NCI-H2029 treated with DMSO at 0.1 percent for 48 hours (cell line): ENCODE data around the gene TFCP2L1.

Experiments
- DNase-seq: peaks from one replicate; lab custom pipeline; 2025; lab: John Stamatoyannopoulos, UW

The TFCP2L1 gene

DNA sequence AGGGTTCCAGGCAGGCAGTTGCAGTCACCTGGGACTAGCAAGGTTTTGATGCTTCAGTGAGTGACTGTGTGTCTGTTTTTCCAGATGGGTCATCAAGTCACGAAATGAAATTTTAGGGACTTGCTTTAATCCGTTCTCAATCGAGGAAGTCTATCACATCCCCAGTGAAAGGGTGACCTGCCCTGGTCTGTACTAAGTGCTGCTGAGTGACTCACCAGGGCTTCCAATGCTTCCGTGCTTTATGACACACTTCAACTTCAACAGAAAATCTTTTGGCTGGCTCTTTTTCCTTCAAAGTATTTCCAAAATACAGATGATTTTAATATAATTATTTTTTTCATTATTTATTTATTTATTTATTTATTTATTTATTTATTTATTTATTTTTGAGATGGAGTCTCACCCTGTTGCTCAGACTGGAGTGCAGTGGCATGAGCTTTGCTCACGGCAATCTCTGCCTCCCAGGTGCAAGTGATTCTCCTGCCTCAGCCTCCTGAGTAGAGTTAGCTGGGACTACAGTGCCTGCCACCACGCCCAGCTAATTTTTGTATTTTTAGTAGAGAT lies 18.4 kb downstream of the TFCP2L1 start:
- no peak for DNase-seq

DNA sequence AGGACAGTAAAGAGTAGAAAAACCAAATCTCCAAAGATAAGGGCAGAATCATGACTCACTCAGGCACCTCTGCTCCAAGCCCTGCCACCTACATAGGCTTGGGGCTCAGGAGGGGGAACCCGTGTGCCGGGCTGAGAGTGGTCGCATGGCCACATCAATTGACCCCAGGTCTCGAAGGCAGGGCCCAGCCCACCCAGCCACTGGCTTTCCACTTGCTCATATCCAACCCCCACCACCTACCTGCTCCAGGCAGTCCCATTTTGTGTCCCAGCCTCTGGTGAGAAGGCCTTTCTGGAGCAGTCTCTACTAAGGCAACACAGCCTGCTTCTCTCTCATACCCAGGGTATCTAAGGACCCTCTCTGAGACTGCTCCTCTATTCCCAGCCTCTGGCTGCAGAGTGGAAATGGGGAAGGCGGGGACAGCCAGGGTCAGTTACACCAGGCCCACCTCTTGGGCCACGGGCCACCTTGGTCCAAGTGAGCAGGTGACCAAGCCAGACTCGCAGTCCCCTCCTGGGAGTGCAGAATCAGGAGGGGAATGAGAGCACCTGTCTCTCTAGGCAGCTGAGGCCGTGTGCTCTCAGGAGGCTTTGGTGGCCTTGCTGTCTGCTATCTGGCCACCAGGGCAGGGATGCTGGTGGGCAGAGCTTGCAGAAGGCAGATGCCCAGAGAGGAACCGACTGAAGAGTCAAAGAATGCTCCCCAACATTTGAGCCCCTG lies 20.8 kb downstream of the TFCP2L1 start:
- DNase-seq = no peak

DNA sequence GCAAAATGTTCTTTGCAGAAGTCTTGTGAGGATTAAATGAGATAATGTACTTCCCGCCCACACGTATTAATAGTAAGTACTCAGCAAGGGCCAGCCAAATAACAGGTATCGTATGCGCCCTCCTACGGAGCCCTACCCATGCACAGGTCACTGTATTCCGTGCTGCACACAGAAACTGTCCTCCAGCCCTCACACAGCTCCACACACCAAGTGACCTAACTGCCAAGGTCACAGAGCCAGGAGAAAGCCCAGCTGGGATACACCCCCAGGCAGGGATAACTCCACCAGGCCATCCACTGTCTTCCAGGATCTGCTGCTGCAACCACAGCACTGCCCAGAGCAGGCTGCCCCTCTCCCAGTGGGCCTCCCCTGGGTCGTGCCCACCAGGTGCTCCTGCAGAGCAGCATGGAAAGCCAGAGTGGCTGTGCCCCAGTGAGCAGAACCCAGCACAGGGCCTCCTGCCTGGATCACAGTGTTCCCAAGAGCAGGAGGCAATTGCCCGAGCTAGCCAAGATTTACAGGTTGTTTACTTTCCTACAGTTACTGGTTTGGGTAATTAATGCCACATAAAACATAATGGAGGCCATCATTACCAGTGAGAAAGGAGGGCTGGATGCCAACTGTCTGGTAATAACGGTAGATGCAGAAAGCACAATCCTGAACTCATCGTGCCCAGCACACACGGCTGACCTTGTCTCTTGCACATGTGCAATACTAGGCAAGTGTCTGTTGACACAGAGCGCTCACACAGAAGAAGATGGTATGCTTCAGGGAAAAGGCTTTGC lies 24.4 kb downstream of the TFCP2L1 start:
- peak; percentile 95 for DNase-seq

DNA sequence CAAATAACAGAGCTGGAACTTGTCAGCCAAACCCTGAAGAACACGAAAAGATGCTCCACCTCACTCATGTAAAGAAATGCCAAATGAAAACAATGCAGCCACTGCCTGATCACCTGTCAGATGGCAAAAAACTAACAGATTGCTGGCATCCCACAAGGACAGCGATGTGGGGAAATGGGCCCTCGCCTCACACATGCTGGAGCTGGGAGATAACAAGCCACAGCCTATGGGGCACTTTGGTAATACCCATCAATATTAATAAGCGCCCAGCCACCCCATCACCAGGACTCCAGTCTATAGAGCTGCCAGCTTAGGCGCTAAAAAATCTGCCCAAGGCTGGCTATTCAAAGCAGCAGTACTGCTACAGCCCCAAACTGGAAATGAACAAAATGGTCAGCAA lies 27.0 kb downstream of the TFCP2L1 start:
- DNase-seq = no peak

DNA sequence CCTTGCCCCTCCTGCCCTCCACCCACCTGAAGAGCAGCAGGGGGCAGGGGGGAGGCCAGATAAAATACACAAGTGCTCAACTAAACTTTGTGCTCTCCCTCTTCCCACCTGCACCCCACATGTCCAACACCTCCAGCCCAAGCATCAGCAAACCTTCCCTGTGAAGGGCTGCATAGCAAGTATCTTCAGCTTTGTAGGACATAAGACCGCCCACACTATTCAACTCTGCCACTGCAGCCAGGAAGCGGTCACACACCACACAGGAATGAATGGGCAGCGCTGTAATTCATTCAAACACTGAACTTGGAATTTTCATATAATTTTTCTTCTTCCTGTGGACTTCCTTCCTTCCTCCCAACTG lies 27.5 kb downstream of the TFCP2L1 start:
- DNase-seq = no peak

DNA sequence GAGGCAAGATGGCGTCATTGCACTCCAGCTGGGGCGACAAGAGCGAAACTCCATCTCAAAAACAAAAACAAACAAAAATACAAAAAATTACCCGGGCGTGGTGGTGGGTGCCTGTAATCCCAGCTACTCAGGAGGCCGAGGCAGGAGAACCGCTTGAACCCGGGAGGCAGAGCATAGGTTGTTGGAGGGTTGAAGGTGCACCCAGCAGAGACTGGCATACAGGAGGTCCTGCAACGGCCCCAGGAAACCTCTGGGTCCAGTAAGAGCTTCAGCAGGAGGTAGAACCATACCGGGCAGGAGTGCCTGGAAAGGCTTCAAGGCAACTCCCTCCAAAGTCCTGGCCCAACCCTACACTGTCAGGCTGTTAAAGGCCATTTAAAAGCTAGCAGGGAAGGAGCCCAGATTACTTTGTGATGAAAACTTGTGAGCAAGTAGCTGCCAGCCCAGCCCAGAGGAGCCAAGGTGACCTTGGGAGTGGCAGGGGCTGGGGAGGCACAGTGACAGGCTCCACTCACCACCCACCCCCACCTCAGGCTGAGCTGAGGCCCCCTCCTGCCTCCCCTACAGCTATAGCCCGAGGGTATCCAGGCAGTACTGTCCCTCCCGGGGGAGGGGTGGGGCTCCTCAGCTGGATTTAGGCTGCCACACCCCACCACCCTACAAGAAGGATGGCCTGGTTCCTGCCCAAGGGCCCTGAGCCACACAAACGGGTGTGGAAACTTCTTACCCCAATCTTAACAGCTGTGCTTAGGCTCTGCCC lies 28.1 kb downstream of the TFCP2L1 start:
- DNase-seq = no peak

DNA sequence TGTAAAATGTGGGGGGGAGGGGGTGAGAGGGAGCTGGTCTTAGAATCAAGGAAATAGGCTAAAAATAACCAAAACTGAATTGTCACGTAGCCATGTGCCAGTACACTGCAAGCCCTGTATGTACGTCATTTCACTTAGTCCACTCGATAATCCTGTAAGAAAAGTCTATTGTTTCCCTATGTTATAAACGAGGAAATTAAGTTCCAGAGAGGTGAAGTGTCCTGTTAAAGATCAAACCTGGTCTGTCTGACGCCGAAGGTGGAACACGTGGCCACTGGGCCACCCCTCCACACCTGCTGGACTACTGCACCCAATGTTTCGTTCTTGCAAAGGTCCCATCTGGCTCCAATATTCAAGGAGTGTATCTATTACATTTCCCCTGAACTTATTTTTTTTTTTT lies 29.6 kb downstream of the TFCP2L1 start:
- peak; percentile 93 for DNase-seq

DNA sequence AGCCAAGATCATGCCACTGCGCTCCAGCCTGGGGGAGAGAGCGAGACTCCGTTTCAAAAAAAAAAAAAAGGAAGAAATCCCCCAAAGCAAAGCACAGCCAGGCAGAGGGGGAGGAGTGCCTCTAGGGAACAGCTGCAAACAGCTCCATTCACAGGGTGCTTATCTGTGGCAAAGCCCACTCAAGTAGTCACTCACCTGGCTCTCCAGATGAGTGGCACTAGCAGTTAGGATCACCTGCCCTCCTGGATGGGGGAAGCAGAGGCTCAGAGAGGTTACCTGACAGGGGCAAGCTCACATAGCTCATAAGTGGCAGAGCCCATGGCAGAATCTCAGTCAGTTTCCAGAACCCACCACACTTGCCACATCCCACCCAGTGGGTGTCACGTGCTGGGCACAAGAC lies 30.3 kb downstream of the TFCP2L1 start:
- DNase-seq = peak; percentile 95

DNA sequence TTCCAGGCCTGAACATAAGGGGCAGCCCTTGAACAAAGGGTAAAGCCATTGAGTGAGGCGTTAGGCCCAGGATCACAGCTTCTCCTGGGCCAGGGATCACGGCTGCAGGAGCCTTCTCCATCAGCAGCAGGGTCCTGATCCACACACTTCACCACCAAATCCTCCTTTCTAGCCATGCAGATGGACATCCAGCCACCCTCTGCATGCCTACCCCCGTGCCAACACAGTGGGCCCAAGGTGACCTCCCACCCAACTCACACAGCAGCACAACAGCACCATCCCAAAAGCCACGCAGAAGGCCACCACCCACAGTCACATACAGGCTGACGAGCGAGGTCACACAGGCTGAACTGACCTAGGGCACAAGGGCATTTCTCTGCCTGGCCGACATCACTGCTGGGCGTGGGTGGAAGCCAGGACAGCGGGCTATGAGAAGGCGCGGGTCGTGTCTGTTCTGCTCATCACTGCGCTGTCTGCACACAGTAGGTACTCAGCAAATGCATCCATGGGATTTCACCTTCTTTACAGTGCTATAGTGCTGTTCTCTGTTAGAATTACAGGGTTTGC lies 31.2 kb downstream of the TFCP2L1 start:
- DNase-seq = no peak

DNA sequence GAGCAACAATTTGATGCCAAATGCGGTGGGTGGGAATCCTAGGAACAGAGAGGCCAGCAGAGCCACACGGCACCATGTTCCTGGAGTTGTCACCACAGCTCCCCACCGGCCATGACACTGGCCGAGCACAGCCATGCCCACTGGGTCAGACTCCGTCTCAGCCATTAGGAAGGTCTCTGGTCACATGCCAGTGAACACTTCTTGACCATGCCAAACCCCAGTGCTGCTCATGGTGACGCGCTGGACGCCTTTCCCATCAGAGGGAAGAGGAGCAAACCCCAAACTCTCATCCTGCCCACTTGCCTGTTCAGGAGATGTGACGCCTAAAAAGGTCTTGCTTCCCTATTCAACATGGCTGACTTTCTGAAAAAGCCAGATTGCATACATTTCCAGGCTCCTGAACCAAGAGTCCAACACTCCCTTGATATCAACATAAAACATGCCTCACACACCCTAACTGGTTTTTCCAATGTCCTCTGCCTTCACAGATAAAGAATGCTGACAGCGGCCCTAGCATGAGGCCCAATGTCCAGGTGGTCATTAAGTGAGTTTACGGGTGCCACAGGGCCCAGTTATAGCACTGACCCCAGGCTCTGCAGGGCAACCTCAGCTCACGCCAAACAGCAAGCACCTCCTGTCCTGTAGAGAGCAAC lies 31.9 kb downstream of the TFCP2L1 start:
- no peak for DNase-seq

DNA sequence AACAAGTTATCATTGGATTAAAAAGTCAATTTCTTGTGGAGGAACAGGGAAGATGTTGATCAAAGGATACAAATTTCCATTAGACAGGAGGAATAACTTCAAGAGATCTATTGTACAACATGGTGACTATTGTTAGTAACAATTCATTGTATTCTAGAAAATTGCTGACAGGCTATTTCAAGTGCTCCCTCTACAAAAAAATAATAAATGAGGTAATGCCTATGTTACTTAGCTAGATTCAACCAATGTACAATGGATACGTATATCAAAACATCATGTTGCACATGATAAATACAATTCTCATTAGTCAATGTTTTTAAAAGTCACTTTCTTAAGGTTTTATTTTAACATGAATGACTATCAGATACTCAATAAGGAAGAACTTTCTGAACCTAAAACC lies 33.5 kb downstream of the TFCP2L1 start:
- DNase-seq = no peak

DNA sequence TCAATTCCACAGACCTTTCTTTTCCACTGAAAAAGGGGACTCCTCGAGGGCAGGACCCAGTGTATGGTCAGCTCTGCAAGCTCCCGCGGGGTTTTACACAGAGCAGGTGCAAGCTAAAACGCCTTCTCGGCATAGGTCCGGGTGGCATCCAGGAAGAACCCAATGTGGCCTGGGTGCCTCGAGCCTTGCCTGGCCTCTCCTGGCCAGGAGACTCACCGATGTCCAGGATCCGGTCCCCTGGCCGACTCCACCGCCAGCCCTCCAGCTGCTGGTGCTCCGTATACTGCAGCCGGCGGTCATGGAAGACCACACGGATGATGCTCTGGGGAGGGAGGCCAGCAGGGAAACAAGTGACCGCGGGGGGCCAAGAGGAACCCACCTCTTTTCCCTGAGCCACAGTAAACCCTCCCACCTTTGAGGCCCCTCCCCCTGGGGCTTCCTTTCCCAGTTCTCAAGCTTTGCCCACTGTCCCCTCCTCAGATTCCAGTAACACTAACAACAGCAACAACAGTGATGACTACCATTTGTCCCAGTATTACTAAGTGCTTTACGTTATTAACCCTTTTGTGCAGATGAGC lies 36.1 kb downstream of the TFCP2L1 start:
- DNase-seq = no peak

DNA sequence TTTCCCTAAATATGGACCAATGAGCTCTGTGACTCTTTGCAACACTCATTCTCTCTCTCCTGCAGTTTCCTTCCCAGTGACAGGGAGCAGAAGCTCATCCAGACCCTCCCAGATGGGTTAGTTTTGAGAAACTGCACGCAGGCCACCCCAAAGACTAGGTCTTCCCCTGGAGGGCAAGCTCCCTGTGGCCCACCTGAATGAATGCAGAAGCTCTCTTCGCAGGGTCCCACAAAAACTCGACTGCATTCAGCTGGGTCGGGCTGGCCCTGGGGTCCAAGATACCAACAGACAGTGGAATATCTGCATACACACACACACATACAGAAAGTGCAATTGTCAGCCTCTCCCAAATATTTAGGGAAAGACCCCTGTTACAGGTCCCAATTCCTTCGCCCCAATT lies 37.0 kb downstream of the TFCP2L1 start:
- DNase-seq = no peak

DNA sequence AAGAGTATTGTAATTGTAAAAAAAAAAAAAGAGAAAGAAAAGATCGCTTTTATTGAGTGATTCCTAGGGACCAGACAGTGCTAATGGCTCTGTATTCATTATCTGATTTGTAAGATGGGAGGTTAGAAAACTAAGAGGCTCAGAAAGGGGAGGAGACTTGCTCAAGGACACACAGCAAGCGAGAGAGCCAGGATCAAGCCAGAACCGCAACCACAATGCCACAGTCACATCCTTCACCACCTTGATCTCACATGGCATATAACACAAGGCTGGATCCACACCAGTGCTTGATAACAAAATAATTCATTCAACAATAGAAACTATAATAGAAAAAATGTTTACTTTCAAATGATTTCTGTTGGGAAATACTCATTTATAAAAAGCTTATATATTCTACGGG lies 37.5 kb downstream of the TFCP2L1 start:
- DNase-seq = no peak

DNA sequence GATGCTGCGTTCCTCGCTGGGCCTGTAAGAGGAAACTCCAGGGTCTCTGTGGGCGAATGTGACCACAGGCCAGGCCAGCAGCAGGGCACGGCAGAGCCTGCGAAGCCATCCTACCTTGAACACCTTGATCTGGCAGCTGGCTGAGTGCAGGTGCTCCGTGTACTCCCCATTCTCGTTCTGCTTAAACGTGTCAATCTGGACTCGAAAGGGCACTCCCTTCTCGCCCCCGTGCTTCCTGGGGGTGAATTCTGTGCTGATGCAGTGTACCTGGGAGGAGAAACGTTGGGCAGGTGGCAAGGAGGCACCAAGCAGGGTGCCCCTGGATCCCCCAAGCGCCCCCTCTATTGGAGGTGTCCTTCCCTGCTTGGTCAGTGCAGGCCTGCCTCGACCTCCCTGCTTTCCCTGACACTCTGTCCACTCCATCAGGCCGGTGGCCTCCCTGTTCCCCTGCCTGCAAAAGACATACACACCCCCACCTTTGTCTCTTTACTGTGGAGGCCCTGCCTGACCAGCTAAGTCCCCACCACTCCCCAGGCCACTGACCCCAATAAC lies 38.2 kb downstream of the TFCP2L1 start:
- no peak for DNase-seq

DNA sequence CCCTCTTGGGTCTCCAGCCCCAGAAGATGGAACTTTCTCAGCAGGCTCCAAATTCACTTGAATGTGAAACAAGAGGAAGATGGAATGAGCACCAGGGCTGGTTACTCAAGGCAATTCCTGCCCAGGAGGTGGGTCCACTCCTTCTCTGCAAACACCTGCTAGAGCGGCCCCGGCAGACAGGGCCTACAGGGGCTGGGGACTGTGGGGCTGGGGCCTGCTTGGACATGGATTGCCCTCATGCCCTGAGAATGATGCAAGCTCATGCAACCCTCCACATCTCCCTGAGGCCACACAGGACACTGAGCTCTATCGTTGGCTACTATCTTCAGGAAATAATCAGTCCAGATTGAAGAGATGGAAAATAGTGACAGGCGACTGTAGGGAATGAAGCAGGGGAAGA lies 39.1 kb downstream of the TFCP2L1 start:
- DNase-seq = no peak

DNA sequence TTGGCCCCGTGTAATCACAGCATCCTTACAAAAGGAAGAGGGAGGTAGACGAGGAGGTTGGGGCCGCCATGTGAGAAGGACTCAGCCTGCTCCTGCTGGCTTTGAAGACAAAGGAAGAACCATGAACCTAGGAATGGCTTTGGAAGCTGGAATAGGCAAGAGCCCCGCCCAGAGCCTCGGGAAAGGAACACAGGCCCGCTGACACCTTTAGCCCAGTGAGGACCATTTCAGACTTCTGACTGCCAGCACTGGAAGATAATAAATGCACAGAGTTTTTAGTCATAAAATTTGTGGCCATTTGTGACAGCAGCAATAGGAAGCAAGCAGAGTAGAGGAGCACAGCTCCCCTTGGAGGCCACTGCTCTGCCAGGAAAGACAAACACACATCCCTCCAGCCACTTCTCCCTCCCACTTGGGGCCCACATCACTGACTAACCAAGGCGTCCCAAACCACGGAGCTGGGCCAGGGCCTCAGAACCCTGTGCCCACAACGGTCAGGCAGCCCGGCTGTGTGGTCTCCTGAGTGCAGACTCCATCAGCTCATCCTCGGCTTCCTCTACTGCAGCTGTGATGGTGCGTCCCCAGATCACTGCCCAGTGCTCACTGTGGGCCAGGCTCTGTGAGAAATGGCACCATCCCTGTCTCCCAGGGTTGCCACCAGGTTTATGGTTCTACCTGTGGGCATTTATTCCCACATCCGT lies 39.7 kb downstream of the TFCP2L1 start:
- DNase-seq = no peak

DNA sequence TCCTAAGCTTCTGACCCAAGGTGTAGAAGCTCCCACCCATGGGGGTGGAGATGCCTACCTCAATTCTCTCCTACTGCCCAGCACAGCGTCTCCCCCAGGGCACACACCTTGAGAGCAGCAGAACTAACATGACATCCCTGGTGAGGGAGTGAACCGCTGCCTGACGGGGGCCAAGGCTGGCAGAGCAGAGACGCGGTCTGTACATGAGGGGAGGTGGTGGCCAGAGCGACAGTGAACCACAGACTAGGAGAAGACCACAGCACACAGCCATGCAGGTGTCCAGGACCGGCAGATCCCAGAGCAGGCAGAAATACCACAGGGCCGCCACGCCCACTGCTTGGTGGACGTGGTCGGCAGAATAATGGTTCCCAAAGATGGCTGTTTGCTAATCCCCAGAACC lies 40.4 kb downstream of the TFCP2L1 start:
- no peak for DNase-seq

DNA sequence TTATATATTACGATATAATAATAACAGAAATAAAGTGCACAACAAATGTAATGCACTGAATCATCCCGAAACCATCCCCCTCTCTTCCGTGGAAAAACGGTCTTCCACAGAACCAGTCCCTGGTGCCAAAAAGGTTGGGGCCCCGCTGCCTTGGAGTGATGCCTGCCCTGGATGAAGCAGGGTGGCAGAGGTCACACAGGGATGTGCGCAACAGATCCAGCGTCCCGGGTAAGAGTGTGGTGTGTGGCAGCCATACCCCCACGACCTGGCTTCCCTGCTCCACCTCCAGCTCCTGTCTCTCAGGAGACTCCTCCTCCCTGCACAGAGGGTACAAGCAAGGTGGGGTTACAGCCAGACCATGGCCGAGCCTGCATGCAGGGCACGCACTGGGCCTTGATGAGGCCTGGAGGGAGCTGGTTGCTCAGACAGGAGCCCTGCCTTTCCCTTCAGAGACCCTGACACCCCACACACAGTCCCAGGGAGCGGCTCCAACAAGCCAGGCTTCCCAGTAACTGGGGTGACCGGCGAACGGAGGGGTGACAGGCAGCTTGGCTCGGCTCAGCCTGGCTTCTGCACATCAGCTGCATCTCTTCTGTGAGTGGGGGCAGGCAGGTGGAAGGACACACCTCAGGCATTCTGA lies 41.1 kb downstream of the TFCP2L1 start:
- no peak for DNase-seq

DNA sequence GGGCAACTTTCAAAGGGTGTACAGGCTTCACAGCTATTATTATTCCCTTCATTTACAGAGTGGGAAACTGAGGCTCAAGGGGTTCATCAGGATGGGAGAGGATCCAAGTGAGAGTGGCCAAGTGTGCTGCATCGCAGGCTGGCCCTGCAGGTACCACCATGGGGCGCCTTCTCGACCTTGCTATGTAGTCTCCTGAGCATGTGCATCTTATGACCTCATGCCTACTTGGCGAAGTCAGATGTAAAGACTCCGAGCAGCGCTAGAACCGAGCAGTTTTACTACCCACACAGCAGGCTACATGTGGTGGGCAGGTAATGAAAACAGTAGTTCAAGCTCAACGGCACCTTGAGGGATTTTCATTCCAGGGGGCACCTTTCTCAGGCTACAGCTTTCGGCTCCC lies 42.0 kb downstream of the TFCP2L1 start:
- no peak for DNase-seq
